DOHH2 (cell line): ENCODE measurements around the gene ARHGDIB.

Source experiments
- EZH2phosphoT487 ChIP-seq: fragments of 200-600 bp; sonication (generic); IDR thresholded peaks from 2 replicates; pipeline ENCODE4 v1.6.1; 2017; ENCODE audit warnings: borderline replicate concordance, mild to moderate bottlenecking, antibody characterized with exemption, low read length, moderate library complexity, mixed read lengths
- TF ChIP-seq, protein P1 (sequence below): fragments of 200-600 bp; sonication (generic); IDR thresholded peaks from one replicate; pipeline ENCODE4 v1.5.1; 2014; ENCODE audit warnings: antibody characterized with exemption, mild to moderate bottlenecking, low read depth, low read length; ENCODE audit not compliant: poor library complexity, severe bottlenecking

DNA sequence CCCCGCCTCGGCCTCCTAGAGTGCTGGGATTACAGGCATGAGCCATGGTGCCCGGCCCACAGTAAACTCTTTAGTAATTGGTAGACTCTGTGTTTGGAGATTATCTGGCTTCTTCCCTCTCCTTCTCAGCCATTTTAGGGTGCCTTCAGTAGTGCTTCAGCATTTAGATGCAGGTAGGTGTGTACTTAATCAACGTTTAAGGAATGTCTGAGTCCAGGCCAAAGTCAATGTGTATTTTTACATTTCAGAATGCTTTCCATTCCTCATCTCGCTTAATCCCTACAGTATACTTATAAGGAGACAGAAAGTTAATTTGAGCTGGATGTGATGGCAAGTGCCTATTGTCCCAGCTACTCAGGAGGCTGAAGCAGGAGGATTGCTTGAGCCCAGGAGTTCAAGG is 55.3 kb downstream of the ARHGDIB start:
- TF ChIP-seq, protein P1, sequence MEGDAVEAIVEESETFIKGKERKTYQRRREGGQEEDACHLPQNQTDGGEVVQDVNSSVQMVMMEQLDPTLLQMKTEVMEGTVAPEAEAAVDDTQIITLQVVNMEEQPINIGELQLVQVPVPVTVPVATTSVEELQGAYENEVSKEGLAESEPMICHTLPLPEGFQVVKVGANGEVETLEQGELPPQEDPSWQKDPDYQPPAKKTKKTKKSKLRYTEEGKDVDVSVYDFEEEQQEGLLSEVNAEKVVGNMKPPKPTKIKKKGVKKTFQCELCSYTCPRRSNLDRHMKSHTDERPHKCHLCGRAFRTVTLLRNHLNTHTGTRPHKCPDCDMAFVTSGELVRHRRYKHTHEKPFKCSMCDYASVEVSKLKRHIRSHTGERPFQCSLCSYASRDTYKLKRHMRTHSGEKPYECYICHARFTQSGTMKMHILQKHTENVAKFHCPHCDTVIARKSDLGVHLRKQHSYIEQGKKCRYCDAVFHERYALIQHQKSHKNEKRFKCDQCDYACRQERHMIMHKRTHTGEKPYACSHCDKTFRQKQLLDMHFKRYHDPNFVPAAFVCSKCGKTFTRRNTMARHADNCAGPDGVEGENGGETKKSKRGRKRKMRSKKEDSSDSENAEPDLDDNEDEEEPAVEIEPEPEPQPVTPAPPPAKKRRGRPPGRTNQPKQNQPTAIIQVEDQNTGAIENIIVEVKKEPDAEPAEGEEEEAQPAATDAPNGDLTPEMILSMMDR: no peak
- TF ChIP-seq EZH2phosphoT487: no peak
